ENCODE results near the gene LIN52.

Gene LIN52

DNA sequence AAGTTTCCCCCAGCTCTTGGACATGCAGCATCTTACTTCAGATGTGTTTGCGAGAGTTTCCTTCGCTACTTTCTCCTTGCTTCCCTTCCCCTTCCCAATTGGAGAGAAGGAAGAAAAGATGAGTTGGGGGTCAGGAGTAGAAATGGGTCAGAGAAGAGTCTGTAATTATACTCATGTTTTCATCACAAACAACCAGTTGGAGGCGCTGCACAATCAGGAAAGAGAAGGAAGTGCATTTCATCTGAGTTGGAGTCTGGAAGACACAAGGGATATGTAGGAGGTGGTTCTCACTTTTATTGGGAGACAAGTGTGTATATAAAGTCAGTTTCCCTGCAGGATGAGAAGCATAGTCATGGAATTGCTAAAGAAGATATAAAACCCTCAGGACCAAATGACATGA is 123.2 kb downstream of the LIN52 start:
- ChIA-PET CTCF (interaction anchor here (0.6 to 1.4 kb wide), 3 partner anchors 49 to 907 kb away, joined by 3 to 8 read pairs (median 5); no protein-coding TSS in a partner anchor), POLR2A (ENCODE audit: low non-redundant PET) (no interaction called here)
- DNase-seq (ENCODE audit: low spot score) = no peak
- TF ChIP-seq CTCF (conservative IDR thresholded peaks at IDR 0.05; ENCODE audit: low read depth) = no peak
- H3K27ac ChIP-seq = no peak overlapping the region

DNA sequence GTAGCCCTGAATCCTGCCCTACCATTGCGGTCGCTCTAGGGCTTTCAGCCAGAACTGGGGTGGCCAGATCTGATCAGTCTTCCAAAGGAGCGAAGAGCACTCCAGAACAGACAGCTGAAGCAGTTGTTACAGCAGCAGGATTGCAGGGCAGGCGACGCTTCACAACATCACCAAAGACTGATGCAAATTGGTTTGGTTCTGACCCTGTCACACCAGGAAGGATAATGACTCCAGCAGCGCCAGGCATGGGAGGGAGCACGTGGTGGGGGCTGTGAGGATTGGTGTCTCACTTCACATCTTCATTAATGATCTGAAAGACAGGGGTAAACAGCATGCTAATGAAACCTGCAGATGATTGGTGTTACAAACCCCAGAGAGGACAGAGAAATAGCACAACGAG is 123.9 kb downstream of the LIN52 start:
- TF ChIP-seq CTCF (conservative IDR thresholded peaks at IDR 0.05; ENCODE audit: low read depth) = no peak
- CTCF ChIA-PET = interaction anchor here (0.5 to 0.8 kb wide), 2 partner anchors 10 to 98 kb away, joined by 3 read pairs; no protein-coding TSS in a partner anchor
- POLR2A ChIA-PET (ENCODE audit: low non-redundant PET) = no interaction called here

DNA sequence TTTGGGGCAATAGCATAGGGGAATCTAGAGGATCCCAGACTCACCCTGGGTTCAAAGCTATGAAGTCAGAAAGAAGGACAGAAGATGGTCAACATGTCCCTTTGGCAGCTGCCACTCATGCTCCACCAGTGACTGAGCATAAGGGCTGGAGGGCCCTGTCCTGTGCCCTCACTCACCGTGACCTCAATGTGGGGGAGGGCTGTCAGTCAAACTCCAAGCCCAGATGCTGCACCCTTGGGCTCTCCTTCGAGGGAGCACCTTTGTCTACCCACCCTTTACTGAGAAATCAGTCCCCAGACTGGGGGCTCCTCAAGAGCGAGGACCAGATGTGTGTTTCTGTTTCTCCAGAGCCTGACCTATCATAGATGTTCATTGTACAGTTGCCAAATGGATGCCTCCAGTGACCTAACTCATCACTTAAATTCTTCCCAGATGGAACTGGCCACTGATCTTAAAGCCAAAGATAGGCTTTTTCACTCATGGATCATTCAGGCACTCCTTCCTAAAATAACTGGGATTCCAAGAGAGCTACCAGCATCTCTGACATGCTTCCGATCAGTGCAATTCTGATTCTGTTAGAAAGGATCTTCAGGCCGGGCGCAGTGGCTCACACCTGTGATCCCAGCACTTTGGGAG is 127.3 kb downstream of the LIN52 start:
- DNase-seq (ENCODE audit: low spot score) = no peak
- POLR2A ChIA-PET (ENCODE audit: low non-redundant PET) = no interaction called here
- CTCF ChIA-PET = no interaction called here
- no peak for TF ChIP-seq CTCF (conservative IDR thresholded peaks at IDR 0.05; ENCODE audit: low read depth)
- no peak overlapping the region for H3K27ac ChIP-seq

More for the DNA sequence above, 123.9 kb downstream of the LIN52 start:
- no peak for DNase-seq (ENCODE audit: low spot score)
- no peak overlapping the region for H3K27ac ChIP-seq

DNA sequence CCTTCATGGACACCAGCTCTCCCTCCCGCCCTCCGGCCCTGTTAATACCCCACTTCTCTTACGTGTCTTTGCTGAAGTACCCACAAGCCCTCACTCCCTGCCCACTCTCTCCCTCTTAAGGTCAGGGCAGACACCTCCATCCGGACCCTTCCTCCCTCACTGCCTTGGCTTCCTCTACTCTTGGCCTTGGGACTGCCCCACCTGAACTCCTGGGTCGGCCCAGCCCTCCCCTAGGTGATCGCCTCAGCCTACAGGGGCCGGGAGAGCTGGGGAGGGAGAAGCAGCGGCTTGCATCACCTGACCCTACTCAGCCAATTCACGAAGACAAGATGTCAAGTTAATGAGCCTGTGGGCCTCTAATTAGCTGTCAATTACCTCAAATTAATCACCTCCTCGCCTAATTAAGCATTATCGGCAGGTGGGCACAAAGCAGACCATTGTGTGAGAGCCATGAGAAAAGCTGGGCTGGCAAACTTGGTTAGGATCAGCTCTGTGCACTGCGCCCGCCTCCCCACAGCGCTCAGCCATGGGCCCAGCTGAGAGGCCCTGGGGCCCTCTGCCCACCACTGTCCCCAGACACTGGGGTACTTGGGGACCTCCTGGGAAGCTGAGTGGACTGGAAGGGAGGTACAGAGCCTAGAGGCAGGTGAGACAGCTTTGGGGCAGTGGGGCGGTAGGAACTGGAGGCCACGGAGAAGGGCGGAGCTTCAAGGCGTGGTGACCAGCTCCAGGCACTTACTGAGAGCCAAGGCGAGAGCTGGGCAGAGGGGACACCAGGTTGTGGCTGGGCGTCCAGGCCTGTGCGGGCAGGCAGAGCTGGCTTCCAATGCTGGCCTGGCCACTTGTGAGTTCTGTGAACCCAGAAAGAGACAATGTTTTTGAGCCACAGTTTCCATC is 129.4 kb downstream of the LIN52 start:
- H3K27ac ChIP-seq = no peak overlapping the region
- ChIA-PET CTCF (interaction anchor here (1.9 kb wide), 1 partner anchor 43 kb away, joined by 5 read pairs; no protein-coding TSS in a partner anchor), POLR2A (ENCODE audit: low non-redundant PET) (no interaction called here)
- no peak for DNase-seq (ENCODE audit: low spot score)
- no peak for TF ChIP-seq CTCF (conservative IDR thresholded peaks at IDR 0.05; ENCODE audit: low read depth)

- no peak for DNase-seq (ENCODE audit: low spot score)
- ChIA-PET CTCF (interaction anchor here (0.6 to 0.9 kb wide), 2 partner anchors 35 to 821 kb away, joined by 3 read pairs; no protein-coding TSS in a partner anchor), POLR2A (ENCODE audit: low non-redundant PET) (no interaction called here)
- TF ChIP-seq CTCF (conservative IDR thresholded peaks at IDR 0.05; ENCODE audit: low read depth) = no peak
- H3K27ac ChIP-seq = no peak overlapping the region
These were observed 131.9 kb downstream of the LIN52 start for GRCh38 chr14:74216671-74217070.

DNA sequence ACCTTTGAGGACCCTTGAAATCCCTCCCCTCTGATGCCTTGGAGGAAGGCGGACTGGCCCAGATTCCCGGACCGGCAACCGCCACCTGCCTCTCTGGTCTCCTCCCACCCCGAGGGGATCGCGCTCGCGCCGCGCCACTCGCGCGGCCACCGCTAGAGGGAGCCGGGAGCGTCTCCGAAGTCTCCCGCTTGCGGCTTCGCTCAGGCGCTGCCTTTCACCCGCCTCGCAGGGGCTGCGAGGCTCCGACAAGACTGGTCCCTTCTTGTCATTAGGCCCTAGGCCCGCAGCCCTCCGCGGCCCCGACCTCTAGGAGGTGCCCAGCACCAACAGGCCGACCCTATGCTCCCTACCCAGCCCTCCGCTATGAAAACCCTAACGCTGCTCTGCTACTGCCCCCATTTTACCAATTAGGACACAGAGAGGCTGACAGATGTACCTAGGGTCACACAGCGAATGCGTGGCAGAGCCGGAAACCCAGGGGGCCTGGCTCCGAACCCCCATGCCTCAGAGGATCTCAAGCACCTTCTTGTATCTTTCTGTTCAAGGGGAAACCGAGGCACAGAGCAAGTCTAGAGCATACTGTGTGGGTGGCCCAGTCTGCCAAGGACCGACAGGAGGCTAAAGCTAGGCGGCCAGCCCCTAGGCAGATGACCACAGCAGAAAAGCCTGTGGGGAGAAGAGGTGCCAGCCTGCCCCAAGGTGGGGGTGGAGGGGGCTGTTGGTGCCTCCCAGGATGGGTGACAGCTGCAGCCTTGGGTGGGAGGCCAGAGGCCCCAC is 133.1 kb downstream of the LIN52 start:
- DNase-seq (ENCODE audit: low spot score) = peak; percentile 86
- CTCF ChIA-PET = interaction anchor here (0.7 to 1.4 kb wide), 6 partner anchors 8 to 763 kb away, joined by 3 to 6 read pairs (median 4); no protein-coding TSS in a partner anchor
- peak; percentile 96 for TF ChIP-seq CTCF (conservative IDR thresholded peaks at IDR 0.05; ENCODE audit: low read depth)
- POLR2A ChIA-PET (ENCODE audit: low non-redundant PET) = no interaction called here
- no peak overlapping the region for H3K27ac ChIP-seq

Measured in RWPE1 (cell line).